Brain pericyte (primary cell): ENCODE data around the gene ESRRB.
A peak's percentile ranks its signal among the peaks of the same experiment; 100 is the strongest.

Experiments
- DNase-seq: peaks from one replicate; pipeline ENCODE4 v3.0.0-alpha.2; 2012; ENCODE audit warnings: low read depth, low spot score

The ESRRB gene

DNA sequence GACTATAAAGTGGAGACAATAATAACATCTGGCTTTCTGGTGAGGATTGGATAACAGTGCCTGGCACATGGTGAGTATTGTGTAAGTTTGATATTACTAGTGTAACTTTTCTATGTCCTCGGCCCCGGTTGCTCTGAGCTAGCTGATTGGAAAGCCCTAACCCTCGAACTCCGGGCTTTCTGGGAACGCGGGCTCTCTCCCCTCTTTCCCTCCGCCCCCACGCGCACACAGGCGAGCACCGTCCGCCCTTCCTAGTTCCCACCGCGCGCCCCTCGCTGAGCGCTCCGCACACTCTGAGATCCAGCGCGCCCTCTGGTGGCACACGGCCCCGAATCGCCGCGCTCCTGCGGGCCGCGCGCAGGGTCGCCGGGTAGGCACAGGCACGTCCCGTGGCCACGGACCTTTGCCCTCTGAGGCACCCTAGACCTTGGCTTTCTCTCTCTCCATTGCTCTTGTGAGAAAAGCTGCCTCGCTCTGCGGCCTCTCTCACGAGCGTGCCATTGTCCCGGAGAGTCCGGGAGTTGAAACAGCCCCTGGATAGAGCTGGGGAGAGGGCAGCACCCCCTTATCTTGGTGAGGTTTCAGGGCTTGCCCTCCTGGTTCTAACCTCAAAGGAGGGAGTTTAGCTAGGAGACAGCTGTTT lies 23.2 kb upstream of the ESRRB start:
- DNase-seq: no peak

GRCh38 chr14:76354310-76354709 lies 21.6 kb upstream of the ESRRB start:
- no peak for DNase-seq

GRCh38 chr14:76355771-76356170 lies 20.2 kb upstream of the ESRRB start:
- DNase-seq: no peak

GRCh38 chr14:76371066-76371465 lies 4.9 kb upstream of the ESRRB start:
- no peak for DNase-seq

DNA sequence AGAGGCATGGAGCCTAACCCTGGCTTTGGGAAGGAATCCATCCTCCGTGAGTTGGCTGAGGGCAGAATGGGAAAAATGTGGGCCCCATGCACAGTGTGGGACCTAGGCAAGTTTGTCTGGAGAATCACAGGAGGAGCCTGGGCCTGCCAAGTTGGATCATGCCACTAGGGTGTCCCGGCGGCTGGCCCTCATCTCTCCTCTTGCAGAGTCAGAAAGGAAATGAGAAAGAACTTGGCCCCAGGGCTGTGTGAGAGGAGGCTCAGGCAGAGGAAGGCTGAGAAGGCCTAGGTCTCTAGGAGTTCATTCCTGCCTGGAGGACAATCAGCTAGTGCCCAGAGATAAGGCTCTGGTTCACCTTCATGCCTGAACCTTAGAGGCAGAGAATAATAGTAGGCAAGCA lies 2.5 kb upstream of the ESRRB start:
- no peak for DNase-seq

DNA sequence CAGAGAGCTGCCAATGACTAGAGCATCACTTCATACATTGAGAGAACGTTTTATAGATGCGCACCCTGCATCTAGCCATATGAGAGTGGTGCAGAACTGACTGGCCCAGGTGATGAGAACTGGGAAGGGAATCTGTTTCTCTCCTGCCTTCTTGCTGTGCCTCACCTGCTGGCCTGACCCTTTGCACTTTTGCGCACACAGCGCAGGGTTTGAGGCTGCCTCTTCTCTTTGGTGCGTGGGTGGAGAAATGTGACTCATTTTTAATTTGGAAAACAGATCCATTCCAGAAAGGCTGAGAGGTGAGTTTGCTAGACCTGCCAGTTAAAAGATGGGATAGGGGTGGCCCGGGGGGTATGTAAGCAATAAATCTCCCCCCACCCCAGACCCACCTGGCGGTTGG lies 453 bp upstream of the ESRRB start:
- no peak for DNase-seq

DNA sequence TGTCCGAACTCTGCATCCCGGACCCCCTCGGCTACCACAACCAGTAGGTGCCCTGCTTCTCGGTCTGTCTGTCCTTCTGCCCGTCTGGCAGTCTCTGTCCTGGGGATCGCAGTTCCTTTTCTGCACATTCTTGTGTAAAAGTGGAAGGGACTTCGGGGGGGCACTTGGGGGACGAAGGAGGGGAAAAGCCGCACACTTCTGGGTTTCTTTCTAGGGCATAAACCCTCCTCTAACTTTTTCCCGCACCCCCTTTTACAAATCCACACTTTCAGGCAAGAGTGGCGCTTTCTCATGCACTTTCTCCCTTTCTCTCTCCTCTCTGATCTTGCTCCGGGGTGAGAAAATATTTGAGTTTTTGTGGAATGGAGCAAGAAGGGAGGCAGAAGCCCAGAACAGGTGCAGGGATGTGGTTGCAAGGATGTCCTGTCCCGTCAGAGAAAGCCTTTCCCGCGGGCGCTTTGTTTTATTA lies 506 bp downstream of the ESRRB start:
- no peak for DNase-seq

DNA sequence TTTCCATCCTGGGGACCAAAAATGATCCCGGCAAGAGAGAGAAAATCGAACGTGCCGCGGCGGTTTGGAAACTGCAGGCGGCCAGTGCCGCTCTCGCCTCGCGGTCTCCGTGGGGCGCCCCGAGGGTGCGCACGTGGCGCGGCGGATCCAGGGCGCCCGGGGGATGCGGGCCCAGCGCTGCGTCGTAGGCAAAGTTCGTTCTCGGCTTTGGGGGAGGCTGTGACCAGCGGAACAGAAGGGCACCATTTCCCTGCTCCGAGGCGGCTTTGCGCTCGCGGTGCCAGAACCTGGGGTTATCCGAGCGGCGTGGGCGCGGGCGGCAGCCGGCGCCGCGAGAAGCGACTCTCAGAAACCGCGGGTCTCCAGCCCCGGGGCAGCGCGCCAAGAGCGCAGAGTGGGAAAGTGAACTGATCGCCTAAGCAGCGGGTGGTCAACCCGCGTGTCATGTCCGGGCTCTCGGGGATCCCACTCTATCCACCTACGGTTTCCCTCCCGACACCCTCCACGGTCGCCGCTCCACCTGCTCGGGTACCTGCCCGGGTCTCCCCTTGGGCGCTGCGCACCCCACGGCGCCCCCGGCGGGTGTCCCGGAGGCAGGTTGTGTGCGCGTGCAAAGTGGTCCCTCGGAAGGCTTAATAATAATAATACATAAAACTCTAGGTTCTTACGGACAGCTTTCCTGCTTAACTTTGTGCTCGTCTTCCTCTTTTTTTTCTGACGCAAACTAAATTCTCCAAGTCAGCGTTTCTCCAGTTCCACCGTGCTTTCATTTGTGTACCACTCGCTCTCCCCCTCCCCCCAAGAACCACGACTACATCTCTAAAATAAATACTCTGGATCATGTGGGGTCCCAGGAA lies 1.2 kb downstream of the ESRRB start:
- no peak for DNase-seq

GRCh38 chr14:76377735-76378074 lies 1.8 kb downstream of the ESRRB start:
- DNase-seq: no peak

GRCh38 chr14:76380991-76381390 lies 5.1 kb downstream of the ESRRB start:
- DNase-seq: no peak

GRCh38 chr14:76381817-76382494 lies 6.0 kb downstream of the ESRRB start:
- DNase-seq: no peak

DNA sequence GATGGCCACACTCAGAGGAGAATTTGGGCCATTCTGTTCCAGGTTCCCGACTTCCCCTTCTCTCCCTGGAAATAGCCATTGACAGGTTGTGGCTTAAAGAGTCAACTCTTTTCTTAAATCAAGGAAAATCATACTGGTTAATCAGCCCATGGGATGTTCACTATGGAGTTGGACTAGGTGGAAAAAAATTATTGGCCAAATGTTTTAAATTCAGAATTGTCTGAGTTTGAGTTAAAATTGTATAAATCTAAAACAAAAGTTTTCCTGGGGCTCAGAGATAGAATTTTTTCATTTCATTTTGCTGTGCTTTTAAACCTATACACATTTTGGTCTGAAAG lies 6.5 kb downstream of the ESRRB start:
- no peak for DNase-seq

DNA sequence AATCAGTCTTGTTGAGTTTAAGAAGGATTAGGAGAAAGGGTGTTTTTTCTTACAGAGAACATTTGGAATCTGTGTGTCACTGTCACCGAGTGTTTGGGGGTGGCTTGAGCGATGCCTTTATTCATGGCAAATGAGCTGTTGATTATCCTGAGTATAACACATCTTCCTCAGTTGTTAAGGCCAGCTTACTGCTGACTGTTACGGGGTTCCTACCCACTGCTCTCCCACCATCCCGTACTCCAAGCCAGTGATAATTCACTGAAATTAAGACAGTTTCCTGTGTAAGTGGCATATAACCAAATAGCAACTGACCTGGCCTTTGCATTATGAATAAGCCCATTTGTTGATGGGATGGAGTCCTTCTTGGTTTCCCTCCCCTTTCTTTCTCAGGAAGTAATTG lies 9.5 kb downstream of the ESRRB start:
- no peak for DNase-seq

DNA sequence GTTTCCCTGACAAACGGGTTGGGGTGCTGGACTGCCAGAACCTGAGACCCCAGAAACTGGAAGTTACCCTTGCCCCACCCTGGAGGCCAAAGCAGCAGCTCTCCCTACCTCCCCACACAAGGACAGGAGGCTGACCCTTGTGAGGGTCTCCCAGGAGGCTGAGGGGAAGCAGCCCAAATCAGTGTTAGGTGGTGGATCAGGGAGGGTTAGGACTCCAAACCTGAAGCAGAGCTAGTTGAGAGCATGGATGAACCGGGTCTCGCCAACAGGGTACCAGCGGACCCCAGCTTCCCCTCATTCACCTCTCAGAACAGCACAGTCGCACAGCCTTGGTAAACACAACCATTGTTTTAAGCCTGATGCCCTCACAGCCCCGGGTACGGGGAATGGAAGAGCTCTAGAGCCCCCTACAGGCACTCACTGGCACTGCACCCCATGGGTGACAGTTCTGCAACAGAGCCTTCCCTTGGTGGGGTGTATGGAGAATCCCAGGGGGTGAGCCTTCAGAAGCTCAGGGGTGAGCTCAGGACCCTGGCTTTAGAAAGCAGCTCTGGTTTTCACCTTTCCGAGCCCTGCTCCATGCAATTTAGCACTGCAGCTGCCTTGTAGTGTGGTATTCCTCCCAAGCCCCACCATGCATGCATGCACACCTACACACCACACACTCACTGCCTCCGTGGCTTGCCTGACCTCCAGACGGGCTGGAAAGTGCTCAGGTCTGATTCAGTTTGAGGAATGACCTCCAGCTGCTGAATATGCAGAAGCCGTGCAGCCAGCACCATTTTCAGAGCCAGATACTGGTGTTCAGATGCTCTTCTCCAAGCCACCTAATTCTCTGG lies 11.2 kb downstream of the ESRRB start:
- peak; percentile 17 for DNase-seq

DNA sequence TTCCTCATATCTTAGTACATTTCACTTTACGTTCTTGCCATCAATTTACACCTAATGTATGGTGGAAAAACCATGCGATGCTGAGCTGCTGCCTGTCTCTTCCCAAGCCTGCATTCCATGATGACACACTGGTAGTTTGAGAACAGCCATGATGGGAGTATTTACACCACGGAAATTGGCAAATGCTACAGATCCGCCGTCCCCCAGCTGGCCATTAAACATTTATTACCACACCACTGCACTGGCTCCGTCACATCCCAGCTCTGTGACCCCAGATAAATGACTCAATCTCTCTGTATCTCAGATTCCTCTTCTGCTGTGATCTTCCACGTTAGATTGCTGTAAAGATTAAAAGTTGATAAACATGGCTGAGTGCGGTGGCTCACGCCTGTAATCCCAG lies 13.9 kb downstream of the ESRRB start:
- DNase-seq: no peak

DNA sequence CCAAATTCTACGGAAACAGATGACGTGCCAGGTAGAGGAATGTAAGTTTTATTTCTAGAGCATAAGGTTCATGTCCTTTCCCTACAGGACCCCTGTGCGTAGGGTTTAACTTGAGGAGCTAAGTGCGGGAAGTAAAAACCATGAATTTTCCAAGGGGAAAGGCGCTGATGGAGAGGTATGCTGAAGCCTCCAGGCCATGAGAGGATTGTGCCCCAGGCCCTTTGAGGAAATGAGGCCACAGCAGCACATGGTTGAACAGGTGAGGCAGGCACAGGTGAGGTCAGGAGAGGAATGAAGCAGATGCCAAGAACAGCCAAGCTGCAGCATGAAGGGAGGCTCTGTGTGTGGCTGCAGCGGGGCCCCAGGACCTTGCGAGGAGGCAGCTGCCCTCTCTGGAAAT lies 14.7 kb downstream of the ESRRB start:
- no peak for DNase-seq

GRCh38 chr14:76391981-76392690 lies 16.2 kb downstream of the ESRRB start:
- no peak for DNase-seq

DNA sequence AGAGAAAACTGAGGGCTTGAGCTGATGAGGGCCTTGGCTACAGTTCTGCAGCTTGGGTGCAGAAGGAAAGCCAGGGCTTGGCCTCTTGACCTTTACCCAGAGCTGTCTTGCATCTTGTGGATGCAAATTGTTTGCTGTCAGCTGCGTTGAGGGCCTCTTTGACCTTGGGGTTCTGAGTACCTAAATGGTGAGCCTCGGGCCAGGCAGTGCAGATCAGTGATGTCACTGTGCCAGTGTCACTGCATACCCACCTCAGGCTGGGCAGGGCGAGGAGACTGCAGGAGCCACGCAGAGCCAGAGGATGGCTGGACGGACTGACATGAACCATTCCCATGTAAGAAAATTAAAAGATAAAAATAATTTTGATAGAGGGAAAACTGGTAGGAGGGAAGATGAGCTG lies 18.6 kb downstream of the ESRRB start:
- no peak for DNase-seq

- no peak for DNase-seq
Measured at GRCh38 chr14:76395161-76395560, 19.2 kb downstream of the ESRRB start.

GRCh38 chr14:76396714-76397187 lies 20.8 kb downstream of the ESRRB start:
- DNase-seq: no peak

- DNase-seq: no peak
Measured at GRCh38 chr14:76405627-76406026, 29.7 kb downstream of the ESRRB start.
